Measurements from ENCODE around the gene PCDH9. TPM values are rescaled to one million over a fixed set of nuclear protein-coding genes. Genes with fewer than 3 reads are reported as not detected.

Gene PCDH9
- total and polyA plus RNA-seq, 10 of the 15 experiments (the other 5 are each of a cell fraction or from before 2014, with no cell fraction given), result 0.02 to 2.3 (median 0.05) TPM; not detected in 1

- TF ChIP-seq, protein P1, sequence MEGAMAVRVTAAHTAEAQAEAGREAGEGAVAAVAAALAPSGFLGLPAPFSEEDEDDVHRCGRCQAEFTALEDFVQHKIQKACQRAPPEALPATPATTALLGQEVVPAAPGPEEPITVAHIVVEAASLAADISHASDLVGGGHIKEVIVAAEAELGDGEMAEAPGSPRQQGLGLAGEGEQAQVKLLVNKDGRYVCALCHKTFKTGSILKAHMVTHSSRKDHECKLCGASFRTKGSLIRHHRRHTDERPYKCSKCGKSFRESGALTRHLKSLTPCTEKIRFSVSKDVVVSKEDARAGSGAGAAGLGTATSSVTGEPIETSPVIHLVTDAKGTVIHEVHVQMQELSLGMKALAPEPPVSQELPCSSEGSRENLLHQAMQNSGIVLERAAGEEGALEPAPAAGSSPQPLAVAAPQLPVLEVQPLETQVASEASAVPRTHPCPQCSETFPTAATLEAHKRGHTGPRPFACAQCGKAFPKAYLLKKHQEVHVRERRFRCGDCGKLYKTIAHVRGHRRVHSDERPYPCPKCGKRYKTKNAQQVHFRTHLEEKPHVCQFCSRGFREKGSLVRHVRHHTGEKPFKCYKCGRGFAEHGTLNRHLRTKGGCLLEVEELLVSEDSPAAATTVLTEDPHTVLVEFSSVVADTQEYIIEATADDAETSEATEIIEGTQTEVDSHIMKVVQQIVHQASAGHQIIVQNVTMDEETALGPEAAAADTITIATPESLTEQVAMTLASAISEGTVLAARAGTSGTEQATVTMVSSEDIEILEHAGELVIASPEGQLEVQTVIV (IDR thresholded peaks at IDR 0.05; ENCODE audit: borderline replicate concordance, partially characterized antibody), result no peak
- SMC1A ChIA-PET (ENCODE audit: uncharacterized antibody, unreplicated experiment), result interaction anchor here (2.1 kb wide), 1 partner anchor 18 kb away, joined by 5 read pairs; no protein-coding TSS in a partner anchor
- no peaks in the 10 kb centered on the region for H3K4me1 ChIP-seq (ENCODE audit: control insufficient read depth, insufficient read depth, low read length)
- no peak overlapping the region for H3K27ac ChIP-seq (ENCODE audit: control insufficient read depth, insufficient read depth)
- BruUV-seq (replicated peaks), result no TSS peak
- in situ Hi-C loops (cut with MboI) (no loop called here), intact Hi-C loops (cut with micrococcal nuclease; ENCODE audit: unreplicated experiment) (no loop called here)
- no peaks in the 10 kb centered on the region for H3K27me3 ChIP-seq (replicated peaks in 1 of 2; ENCODE audit: control insufficient read depth in 2 of 2, insufficient read depth in 2 of 2, low read length in 1 of 2)
- FAIRE-seq (no peak), ATAC-seq (no peak), DNase-seq (ENCODE audit: low read depth, low spot score) (no peak)
- no peaks in the 10 kb centered on the region for H3K79me2 ChIP-seq (ENCODE audit: control insufficient read depth, insufficient read depth, low read length)
- CTCF ChIA-PET, result no interaction called here
- no peaks in the 10 kb centered on the region for H3K9me3 ChIP-seq (replicated peaks; ENCODE audit: control insufficient read depth, insufficient read depth, low read length)
- no peaks in the 10 kb centered on the region for H4K20me1 ChIP-seq (ENCODE audit: control insufficient read depth, insufficient read depth)
- no peak overlapping the region for H2AFZ ChIP-seq (ENCODE audit: control insufficient read depth, low read depth, low read length)
- H3K36me3 ChIP-seq (ENCODE audit: control insufficient read depth in 2 of 2, insufficient read depth in 2 of 2, low read length in 1 of 2), result no peaks in the 10 kb centered on the region
- H3K4me2 ChIP-seq (ENCODE audit: control insufficient read depth, insufficient read depth), result no peak overlapping the region
- POLR2A ChIA-PET, result no interaction called here
- no peak overlapping the region for H3K4me3 ChIP-seq
- RAD21 ChIA-PET (ENCODE audit: unreplicated experiment), result no interaction called here
- no peak overlapping the region for H3K9ac ChIP-seq (ENCODE audit: control insufficient read depth, insufficient read depth, low read length)
Measured at GRCh38 chr13:66475061-66475460, 755.1 kb downstream of the PCDH9 start.

DNA sequence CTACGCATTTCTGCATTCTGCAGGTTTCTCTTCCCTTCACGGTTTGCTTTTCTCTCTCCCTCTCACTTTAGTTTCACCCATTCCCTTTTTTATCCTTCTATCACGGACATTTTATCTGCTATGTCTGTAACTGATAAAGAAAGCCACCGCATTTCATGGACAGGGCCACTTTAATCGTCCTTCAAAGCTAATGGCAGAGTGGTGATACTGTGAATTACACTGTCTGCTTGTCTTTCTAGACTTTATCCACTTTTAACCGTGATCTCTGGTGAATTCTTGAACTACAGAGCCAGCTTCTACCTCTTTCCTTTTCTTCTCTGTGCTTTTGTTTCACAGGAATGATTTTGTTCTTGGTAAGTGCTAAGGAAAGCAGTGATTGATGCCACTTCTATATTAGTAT is 760.4 kb downstream of the PCDH9 start:
- ATAC-seq, result peak; percentile 30; the same call in 2 of the 3 replicates
- Histone ChIP-seq H3K9me3 (replicated peaks; ENCODE audit: control insufficient read depth, insufficient read depth, low read length) (no peaks in the 10 kb centered on the region), H2AFZ (ENCODE audit: control insufficient read depth, low read depth, low read length) (no peak overlapping the region), H4K20me1 (ENCODE audit: control insufficient read depth, insufficient read depth) (no peaks in the 10 kb centered on the region), H3K79me2 (ENCODE audit: control insufficient read depth, insufficient read depth, low read length) (no peaks in the 10 kb centered on the region), H3K27ac (ENCODE audit: control insufficient read depth, insufficient read depth) (no peak overlapping the region), H3K9ac (ENCODE audit: control insufficient read depth, insufficient read depth, low read length) (no peak overlapping the region), H3K27me3 (replicated peaks in 1 of 2; ENCODE audit: control insufficient read depth in 2 of 2, insufficient read depth in 2 of 2, low read length in 1 of 2) (no peaks in the 10 kb centered on the region), H3K36me3 (ENCODE audit: control insufficient read depth in 2 of 2, insufficient read depth in 2 of 2, low read length in 1 of 2) (no peaks in the 10 kb centered on the region), H3K4me1 (ENCODE audit: control insufficient read depth, insufficient read depth, low read length) (no peaks in the 10 kb centered on the region), H3K4me2 (ENCODE audit: control insufficient read depth, insufficient read depth) (no peak overlapping the region), H3K4me3 (no peak overlapping the region)
- no peak for DNase-seq (ENCODE audit: low read depth, low spot score)
- 3% methylated on average over 6 of the region's 6 CpGs for WGBS (ENCODE audit: insufficient coverage, insufficient replicate concordance, low lambda C conversion rate, missing lambda C conversion rate)
- intact Hi-C loops (cut with micrococcal nuclease; ENCODE audit: unreplicated experiment), result no loop called here
- SMC1A ChIA-PET (ENCODE audit: uncharacterized antibody, unreplicated experiment), result no interaction called here
- CTCF ChIA-PET, result no interaction called here
- in situ Hi-C loops (cut with MboI), result no loop called here
- POLR2A ChIA-PET, result no interaction called here
- RAD21 ChIA-PET (ENCODE audit: unreplicated experiment), result no interaction called here
- BruUV-seq (replicated peaks), result no TSS peak
- FAIRE-seq, result no peak
- TF ChIP-seq REST (IDR thresholded peaks at IDR 0.05; ENCODE audit: low read depth, low read length) (no peak), POLR2AphosphoS2 (IDR thresholded peaks at IDR 0.05; ENCODE audit: low read depth, low read length) (no peak), ZBED1 (IDR thresholded peaks at IDR 0.05; ENCODE audit: borderline replicate concordance) (no peak), SP1 (IDR thresholded peaks at IDR 0.05; ENCODE audit: low read depth, low read length) (no peak), SPI1 (IDR thresholded peaks at IDR 0.05; ENCODE audit: borderline replicate concordance, insufficient read depth, low read depth, low read length) (no peak), RFX5 (IDR thresholded peaks at IDR 0.05; ENCODE audit: low read depth, low read length) (no peak), PML (IDR thresholded peaks at IDR 0.05; ENCODE audit: low read length) (no peak), IRF5 (IDR thresholded peaks at IDR 0.05; ENCODE audit: borderline replicate concordance) (no peak), ZNF207 (IDR thresholded peaks at IDR 0.05; ENCODE audit: borderline replicate concordance) (no peak), CHD4 (IDR thresholded peaks at IDR 0.05) (no peak), ZNF24 (IDR thresholded peaks at IDR 0.05) (no peak)
